Measurements from ENCODE around the gene UNC5A.

The UNC5A gene

GRCh38 chr5:176776916-176777315, 33.4 kb upstream of the UNC5A start:
- no peak for TF ChIP-seq CTCF (conservative IDR thresholded peaks at IDR 0.05)
- no peak overlapping the region for H3K27ac ChIP-seq

- no peak overlapping the region for H3K27ac ChIP-seq
- TF ChIP-seq CTCF (conservative IDR thresholded peaks at IDR 0.05): no peak
These were observed 31.4 kb upstream of the UNC5A start for GRCh38 chr5:176778921-176779465.

GRCh38 chr5:176779537-176779936, 30.8 kb upstream of the UNC5A start:
- H3K27ac ChIP-seq: no peak overlapping the region
- no peak for TF ChIP-seq CTCF (conservative IDR thresholded peaks at IDR 0.05)

GRCh38 chr5:176780176-176781053, 29.9 kb upstream of the UNC5A start:
- no peak for TF ChIP-seq CTCF (conservative IDR thresholded peaks at IDR 0.05)
- no peak overlapping the region for H3K27ac ChIP-seq

GRCh38 chr5:176781054-176781375, 29.3 kb upstream of the UNC5A start:
- H3K27ac ChIP-seq: no peak overlapping the region
- TF ChIP-seq CTCF (conservative IDR thresholded peaks at IDR 0.05): no peak

GRCh38 chr5:176781638-176782570, 28.5 kb upstream of the UNC5A start:
- no peak for TF ChIP-seq CTCF (conservative IDR thresholded peaks at IDR 0.05)
- H3K27ac ChIP-seq: no peak overlapping the region

Data from VCaP (cell line).